VCaP (cell line): ENCODE data around the gene TCN2.
"Not testable (repeated sequence)": the region's sequence is repeated elsewhere in the genome, so short reads cannot be mapped to it uniquely, and the experiment has no call there.

ENCODE experiments used
- H3K27ac ChIP-seq: fragments of 450-650 bp; 2 replicates; pipeline ENCODE4 v1.5.1; 2017
- TF ChIP-seq, protein P1 (sequence below): fragments of 450-650 bp; conservative IDR thresholded peaks from 2 replicates; pipeline ENCODE4 v1.5.1; 2017; ENCODE audit warnings: mild to moderate bottlenecking, moderate library complexity

The TCN2 gene

DNA sequence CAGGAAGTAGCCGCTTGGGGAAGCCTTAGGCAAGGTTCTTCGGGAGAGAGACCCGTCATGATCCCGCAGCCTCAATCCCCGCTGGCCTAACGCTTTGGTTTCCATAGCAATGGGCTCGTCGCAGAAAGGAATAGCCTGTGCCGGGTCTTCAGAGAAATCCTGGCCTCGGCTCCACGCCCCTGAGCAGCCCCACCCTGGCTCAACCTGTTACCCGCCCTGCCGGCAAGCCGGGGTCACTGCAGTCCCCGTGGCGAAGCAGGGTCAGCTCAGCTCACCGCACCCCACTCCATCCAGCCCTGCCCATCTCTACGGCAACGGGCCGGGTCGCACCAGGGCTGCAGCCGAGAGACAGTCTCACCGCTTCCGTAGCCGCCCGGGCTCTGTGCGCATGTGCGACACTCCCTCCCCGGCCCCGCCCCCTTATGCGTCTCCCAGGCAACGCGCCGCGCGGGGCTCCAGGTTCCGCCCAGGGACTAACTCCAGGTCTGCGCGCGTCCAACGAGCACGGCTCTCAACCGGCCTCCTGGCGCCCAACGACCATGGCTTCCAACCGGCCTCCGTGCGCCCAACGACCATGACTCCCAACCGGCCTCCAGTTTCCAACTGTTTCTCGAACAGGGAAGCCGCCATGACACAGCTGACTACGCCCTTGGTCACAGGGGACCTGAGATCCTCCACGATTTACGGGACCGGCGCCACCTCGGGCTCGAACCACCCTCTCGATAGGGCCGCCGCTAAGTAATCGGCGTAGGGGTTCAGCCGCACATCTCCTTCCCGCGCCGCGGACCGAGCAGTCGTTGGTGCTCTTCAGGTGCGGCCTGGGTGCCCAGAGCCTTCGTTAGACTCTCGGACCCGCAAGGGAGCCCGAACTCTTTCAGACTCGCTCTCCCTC, 60.8 kb downstream of the TCN2 start, which contains the start of gene DUSP18:
Gene DUSP18, minus strand, starts transcription at position 382 of the 892 bp plus-strand sequence. CDS start 3,872 bp downstream, outside the sequence.
- TF ChIP-seq, protein P1, sequence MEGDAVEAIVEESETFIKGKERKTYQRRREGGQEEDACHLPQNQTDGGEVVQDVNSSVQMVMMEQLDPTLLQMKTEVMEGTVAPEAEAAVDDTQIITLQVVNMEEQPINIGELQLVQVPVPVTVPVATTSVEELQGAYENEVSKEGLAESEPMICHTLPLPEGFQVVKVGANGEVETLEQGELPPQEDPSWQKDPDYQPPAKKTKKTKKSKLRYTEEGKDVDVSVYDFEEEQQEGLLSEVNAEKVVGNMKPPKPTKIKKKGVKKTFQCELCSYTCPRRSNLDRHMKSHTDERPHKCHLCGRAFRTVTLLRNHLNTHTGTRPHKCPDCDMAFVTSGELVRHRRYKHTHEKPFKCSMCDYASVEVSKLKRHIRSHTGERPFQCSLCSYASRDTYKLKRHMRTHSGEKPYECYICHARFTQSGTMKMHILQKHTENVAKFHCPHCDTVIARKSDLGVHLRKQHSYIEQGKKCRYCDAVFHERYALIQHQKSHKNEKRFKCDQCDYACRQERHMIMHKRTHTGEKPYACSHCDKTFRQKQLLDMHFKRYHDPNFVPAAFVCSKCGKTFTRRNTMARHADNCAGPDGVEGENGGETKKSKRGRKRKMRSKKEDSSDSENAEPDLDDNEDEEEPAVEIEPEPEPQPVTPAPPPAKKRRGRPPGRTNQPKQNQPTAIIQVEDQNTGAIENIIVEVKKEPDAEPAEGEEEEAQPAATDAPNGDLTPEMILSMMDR, result no peak
- peak within 1 kb of the TSS; percentile 38; the same call in 1 of the 2 replicates for H3K27ac ChIP-seq

DNA sequence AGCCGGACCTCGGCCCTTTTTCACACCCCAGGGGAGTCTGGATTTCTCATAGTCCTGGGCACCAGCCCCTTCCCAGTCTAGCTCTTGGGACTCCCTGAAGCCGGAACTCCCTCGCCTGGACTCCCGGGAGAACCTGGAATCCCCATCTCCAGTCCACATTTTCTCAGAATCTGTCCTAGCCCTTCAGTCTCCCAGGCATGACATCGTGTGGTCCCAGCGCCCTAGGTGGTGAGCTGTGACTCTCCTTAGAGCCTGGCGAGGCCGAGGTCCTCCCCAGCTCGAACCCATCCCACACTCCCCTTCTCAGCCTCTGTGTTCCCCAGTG, 61.4 kb downstream of the TCN2 start:
- peak overlapping the region; percentile 38; the same call in 1 of the 2 replicates for H3K27ac ChIP-seq
- TF ChIP-seq, protein P1, result no peak

DNA sequence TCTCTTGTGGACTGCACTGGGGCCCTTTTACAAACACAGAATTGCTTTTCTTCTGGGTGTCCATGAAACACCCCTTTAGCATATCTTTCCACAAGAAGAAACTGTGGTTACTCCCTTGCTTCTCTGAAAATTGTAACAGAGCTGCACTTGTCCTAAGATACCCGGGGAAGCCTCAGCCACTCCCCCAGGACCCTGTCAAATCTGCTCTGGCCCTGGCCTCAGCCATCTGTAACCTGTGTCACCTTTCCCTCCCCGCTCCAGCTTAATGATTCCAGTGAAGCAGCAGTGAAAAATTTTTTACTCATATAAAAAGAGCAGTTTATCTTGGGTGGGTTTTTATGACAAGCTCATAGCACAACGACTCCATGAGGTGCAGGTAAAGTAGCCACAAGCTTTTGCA, 64.1 kb downstream of the TCN2 start:
- TF ChIP-seq, protein P1, result no peak

DNA sequence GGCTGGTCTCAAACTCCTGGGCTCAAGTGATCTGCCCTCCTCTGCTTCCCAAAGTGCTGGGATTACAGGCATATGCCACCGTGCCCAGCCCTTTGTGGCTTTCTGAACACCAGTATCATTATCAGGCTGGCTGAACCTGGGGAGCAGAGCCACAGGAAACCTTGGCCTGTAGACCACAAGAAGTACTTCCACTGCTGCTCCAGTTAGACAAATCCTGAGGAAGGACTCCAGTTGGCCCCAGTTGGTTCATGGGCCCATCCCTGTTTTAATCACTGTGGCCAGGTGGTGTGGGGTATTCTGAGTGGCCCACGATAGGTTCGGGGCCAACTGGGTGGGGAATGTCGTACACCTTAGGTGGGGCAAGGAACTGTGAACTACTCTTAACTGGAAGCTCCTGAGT, 66.2 kb downstream of the TCN2 start:
- no peak overlapping the region for H3K27ac ChIP-seq
- TF ChIP-seq, protein P1, result no peak

More for the DNA sequence above, 64.1 kb downstream of the TCN2 start:
- no peak overlapping the region for H3K27ac ChIP-seq

DNA sequence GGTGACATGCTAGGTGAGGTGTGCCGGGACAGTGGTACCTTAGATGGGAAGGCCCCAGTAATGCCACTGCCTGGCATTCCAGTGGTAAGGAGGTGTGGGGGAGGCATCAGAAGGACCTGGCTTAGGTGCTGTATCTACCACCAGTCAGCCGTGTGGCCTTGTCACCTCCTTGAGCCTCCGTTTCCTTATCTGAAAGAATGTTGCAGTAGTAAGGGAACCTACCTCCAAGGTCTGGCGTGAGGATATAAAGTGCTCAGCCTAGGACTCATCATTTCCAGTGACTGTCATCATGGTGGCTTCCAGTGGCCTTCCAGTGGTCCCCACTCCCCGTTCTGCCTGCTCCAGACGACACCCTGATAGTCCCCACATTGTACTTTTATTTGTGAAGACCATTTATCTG, 67.5 kb downstream of the TCN2 start:
- no peak overlapping the region for H3K27ac ChIP-seq
- TF ChIP-seq, protein P1, result no peak

DNA sequence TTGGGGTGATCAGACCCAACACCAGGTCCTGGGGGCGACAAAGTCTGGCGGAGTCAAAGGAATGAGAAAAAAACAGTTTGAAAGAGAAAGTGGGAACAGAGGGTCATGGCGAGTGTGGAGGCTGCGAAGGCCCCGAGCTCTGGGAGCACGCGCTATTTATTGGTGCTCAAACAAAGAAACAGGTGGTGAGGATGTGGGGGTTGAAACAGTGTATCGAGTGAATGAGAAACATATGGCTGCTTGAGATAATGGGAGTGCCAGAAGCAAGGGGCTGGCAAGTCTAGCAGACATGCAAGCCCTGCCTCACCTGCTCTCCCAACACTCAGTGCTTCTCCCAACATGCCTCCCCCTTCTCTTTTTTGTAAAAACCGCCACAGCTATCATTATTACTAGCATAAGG, 68.5 kb downstream of the TCN2 start:
- H3K27ac ChIP-seq, result no peak overlapping the region
- TF ChIP-seq, protein P1, result no peak

DNA sequence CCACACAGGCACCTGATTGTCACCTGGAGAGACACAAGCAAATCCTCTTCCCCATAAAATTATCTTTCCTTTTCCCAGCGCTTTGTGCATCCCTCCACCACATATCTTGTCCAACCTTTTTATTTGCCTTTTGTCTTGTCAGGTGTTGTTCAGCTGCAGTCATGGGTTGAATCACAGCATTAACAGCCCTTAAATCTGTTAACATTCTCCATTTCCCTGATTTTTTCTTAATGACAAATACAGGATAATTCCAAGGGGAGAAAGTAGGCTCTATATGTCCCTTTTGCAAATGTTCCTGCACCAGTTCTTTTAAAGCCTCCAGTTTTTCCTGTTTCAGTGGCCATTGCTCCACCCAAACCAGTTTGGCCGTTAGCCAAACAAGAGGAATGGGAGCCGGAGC, 69.6 kb downstream of the TCN2 start:
- H3K27ac ChIP-seq, result not testable (repeated sequence)
